Measurements from ENCODE around the gene DCTN5.

Gene DCTN5

GRCh38 chr16:23701045-23701444 lies 59.8 kb downstream of the DCTN5 start:
- Mint-ChIP-seq H3K27me3 (ENCODE audit: low read depth) (peaks cover 24% of the 10 kb centered on the region), H3K27ac (no peak overlapping the region), H3K4me3 (no peak overlapping the region), H3K36me3 (ENCODE audit: low read depth) (no peaks in the 10 kb centered on the region), H3K4me1 (no peaks in the 10 kb centered on the region), H3K9me3 (peaks cover 7% of the 10 kb centered on the region)
- TF ChIP-seq CTCF (IDR thresholded peaks at IDR 0.05; ENCODE audit: unreplicated experiment in 3 of 3), result no peak

GRCh38 chr16:23702951-23703350 lies 61.7 kb downstream of the DCTN5 start:
- Mint-ChIP-seq H3K9me3 (peaks cover 7% of the 10 kb centered on the region), H3K27me3 (ENCODE audit: low read depth) (peaks cover 34% of the 10 kb centered on the region), H3K4me1 (no peaks in the 10 kb centered on the region), H3K4me3 (no peak overlapping the region), H3K36me3 (ENCODE audit: low read depth) (no peaks in the 10 kb centered on the region), H3K27ac (no peak overlapping the region)
- TF ChIP-seq CTCF (IDR thresholded peaks at IDR 0.05; ENCODE audit: unreplicated experiment in 3 of 3), result no peak

- Mint-ChIP-seq H3K27me3 (ENCODE audit: low read depth) (peaks cover 42% of the 10 kb centered on the region), H3K36me3 (ENCODE audit: low read depth) (no peaks in the 10 kb centered on the region), H3K4me1 (no peaks in the 10 kb centered on the region), H3K9me3 (peaks cover 7% of the 10 kb centered on the region), H3K27ac (no peak overlapping the region), H3K4me3 (no peak overlapping the region)
- no peak for TF ChIP-seq CTCF (IDR thresholded peaks at IDR 0.05; ENCODE audit: unreplicated experiment in 3 of 3)
Observed at GRCh38 chr16:23704772-23705516, 63.7 kb downstream of the DCTN5 start.

- Mint-ChIP-seq H3K36me3 (ENCODE audit: low read depth) (no peaks in the 10 kb centered on the region), H3K27ac (no peak overlapping the region), H3K27me3 (ENCODE audit: low read depth) (peaks cover 46% of the 10 kb centered on the region), H3K9me3 (peaks cover 7% of the 10 kb centered on the region), H3K4me1 (no peaks in the 10 kb centered on the region), H3K4me3 (no peak overlapping the region)
- TF ChIP-seq CTCF (IDR thresholded peaks at IDR 0.05; ENCODE audit: unreplicated experiment in 3 of 3), result no peak
Observed at GRCh38 chr16:23705517-23705902, 64.2 kb downstream of the DCTN5 start.

GRCh38 chr16:23706439-23706838 lies 65.2 kb downstream of the DCTN5 start:
- H3K27me3 Mint-ChIP-seq (ENCODE audit: low read depth), result peaks cover 53% of the 10 kb centered on the region
- no peaks in the 10 kb centered on the region for H3K4me1 Mint-ChIP-seq
- H3K27ac Mint-ChIP-seq, result no peak overlapping the region
- peaks cover 7% of the 10 kb centered on the region for H3K9me3 Mint-ChIP-seq
- no peak for TF ChIP-seq CTCF (IDR thresholded peaks at IDR 0.05; ENCODE audit: unreplicated experiment in 3 of 3)
- H3K4me3 Mint-ChIP-seq, result no peak overlapping the region
- no peaks in the 10 kb centered on the region for H3K36me3 Mint-ChIP-seq (ENCODE audit: low read depth)

- H3K36me3 Mint-ChIP-seq (ENCODE audit: low read depth), result no peaks in the 10 kb centered on the region
- H3K9me3 Mint-ChIP-seq, result no peaks in the 10 kb centered on the region
- H3K4me1 Mint-ChIP-seq, result no peaks in the 10 kb centered on the region
- no peak overlapping the region for H3K27ac Mint-ChIP-seq
- peaks cover 74% of the 10 kb centered on the region for H3K27me3 Mint-ChIP-seq (ENCODE audit: low read depth)
- no peak for TF ChIP-seq CTCF (IDR thresholded peaks at IDR 0.05; ENCODE audit: unreplicated experiment in 3 of 3)
- H3K4me3 Mint-ChIP-seq, result no peak overlapping the region
Observed at GRCh38 chr16:23709536-23709935, 68.3 kb downstream of the DCTN5 start.

Data from nephron (organoid).